Keratinocyte (primary cell): ENCODE results near the gene ANTKMT. TPM values are rescaled to one million over a fixed set of nuclear protein-coding genes. Genes with fewer than 3 reads are reported as not detected.

Experiments
- DNase-seq: peaks from one replicate; pipeline ENCODE4 v3.0.0-alpha.2; 2011; ENCODE audit warnings: low read depth, missing footprints, low spot score
- FAIRE-seq: peaks from 2 replicates; lab custom pipeline; 2011; peaks lifted over from hg19 to GRCh38; lab: Jason Lieb, UNC
- H2AFZ ChIP-seq: 2 replicates; pipeline ENCODE4 v1.6.0; 2012; ENCODE audit warnings: low read length, control low read depth, inconsistent platforms; ENCODE audit not compliant: control insufficient read depth
- H3K27ac ChIP-seq: 2 replicates; pipeline ENCODE4 v1.5.1; 2011; ENCODE audit warnings: low read length; ENCODE audit not compliant: control insufficient read depth, insufficient read depth
- H3K27me3 ChIP-seq: 3 replicates; pipeline ENCODE4 v1.6.0; 2011; ENCODE audit warnings: low read length; ENCODE audit not compliant: control insufficient read depth, insufficient read depth; ENCODE audit errors: extremely low read depth
- H3K36me3 ChIP-seq, 2 experiments: 2 replicates in 1 of 2; 3 replicates in 1 of 2; pipeline ENCODE4 v1.5.1; 2011; ENCODE audit warnings: low read length in 2 of 2, mild to moderate bottlenecking in 1 of 2; ENCODE audit not compliant: control insufficient read depth in 2 of 2, insufficient read depth in 2 of 2; ENCODE audit errors: extremely low read depth in 1 of 2
- H3K4me1 ChIP-seq: 3 replicates; pipeline ENCODE4 v1.5.1; 2011; ENCODE audit warnings: low read length; ENCODE audit not compliant: control insufficient read depth, insufficient read depth; ENCODE audit errors: extremely low read depth
- H3K4me2 ChIP-seq: 3 replicates; pipeline ENCODE4 v1.6.0; 2011; ENCODE audit warnings: low read depth, low read length; ENCODE audit not compliant: control insufficient read depth, insufficient read depth; ENCODE audit errors: extremely low read depth
- H3K4me3 ChIP-seq, 3 experiments: fragments of 200-600 bp in 1 of 3; sonication (generic) in 1 of 3; 2 replicates in 2 of 3; 3 replicates in 1 of 3; pipeline ENCODE4 v1.5.1; 2011 to 2016; ENCODE audit warnings: low read length in 3 of 3, mild to moderate bottlenecking in 3 of 3, control low read depth in 2 of 3, inconsistent platforms in 1 of 3, low read depth in 1 of 3, mixed read lengths in 1 of 3, mixed run types in 1 of 3, moderate library complexity in 1 of 3; ENCODE audit not compliant: control insufficient read depth in 2 of 3, insufficient read depth in 2 of 3; ENCODE audit errors: extremely low read depth in 1 of 3
- H3K79me2 ChIP-seq: 2 replicates; pipeline ENCODE4 v1.6.0; 2012; ENCODE audit warnings: low read length; ENCODE audit not compliant: control insufficient read depth, insufficient read depth
- H3K9ac ChIP-seq: 3 replicates; pipeline ENCODE4 v1.6.0; 2011; ENCODE audit warnings: low read length; ENCODE audit not compliant: control insufficient read depth, insufficient read depth; ENCODE audit errors: extremely low read depth
- H3K9me1 ChIP-seq: 3 replicates; pipeline ENCODE4 v1.6.0; 2011; ENCODE audit warnings: low read length; ENCODE audit not compliant: control insufficient read depth, insufficient read depth; ENCODE audit errors: extremely low read depth
- H3K9me3 ChIP-seq: 2 replicates; pipeline ENCODE4 v1.5.1; 2012; ENCODE audit warnings: low read depth, low read length; ENCODE audit not compliant: control insufficient read depth
- H4K20me1 ChIP-seq: 3 replicates; pipeline ENCODE4 v1.6.0; 2011; ENCODE audit warnings: low read length; ENCODE audit not compliant: control insufficient read depth, insufficient read depth; ENCODE audit errors: extremely low read depth
- EZH2 ChIP-seq: IDR thresholded peaks from one replicate; pipeline ENCODE4 v1.6.1; 2012; ENCODE audit warnings: inconsistent platforms, mild to moderate bottlenecking, low read length, moderate library complexity
- dilution Hi-C: fragments of 300-500 bp; cut with MboI; formaldehyde crosslinking; loops from one replicate; pipeline ENCODE4 v1.7.0; 2020; ENCODE audit warnings: low sequenced_read_pairs; ENCODE audit not compliant: extremely low pct_ligation_motif_present
- polyA minus RNA-seq, 3 experiments: library from RNA; depleted of rRNA, polyadenylated mRNA; stranded (reverse); fragments of >200 nt; gene quantifications; 1 replicate in 1 of 3; 2 replicates in 1 of 3; 3 replicates in 1 of 3; pipeline ENCODE4 v1.2.3, GENCODE V29; 2011
- polyA plus RNA-seq, 5 experiments: library from polyadenylated mRNA; depleted of rRNA in 3 of 5; stranded (reverse) in 3 of 5; stranded (forward) in 1 of 5; unstranded in 1 of 5; fragments of >200 nt; gene quantifications; 1 replicate in 1 of 5; 2 replicates in 3 of 5; 3 replicates in 1 of 5; pipeline versions ENCODE4 v1.2.1 to v1.2.3, GENCODE V29; 2011 to 2012; ENCODE audit warnings: missing spikeins in 2 of 5, low read depth in 1 of 5, low replicate concordance in 1 of 5
- TF ChIP-seq, protein P1 (sequence below), 3 experiments: IDR thresholded peaks in 1 of 3; conservative IDR thresholded peaks in 1 of 3; optimal IDR thresholded peaks in 1 of 3; 2 replicates in 2 of 3; 3 replicates in 1 of 3; pipeline versions ENCODE3 to v1.5.1; 2011; ENCODE audit warnings: low read length in 3 of 3, mild to moderate bottlenecking in 3 of 3, moderate library complexity in 2 of 3, control low read depth in 1 of 3, inconsistent platforms in 1 of 3; ENCODE audit not compliant: insufficient read depth in 2 of 3; ENCODE audit errors: extremely low read depth in 1 of 3

The ANTKMT gene, protein sequence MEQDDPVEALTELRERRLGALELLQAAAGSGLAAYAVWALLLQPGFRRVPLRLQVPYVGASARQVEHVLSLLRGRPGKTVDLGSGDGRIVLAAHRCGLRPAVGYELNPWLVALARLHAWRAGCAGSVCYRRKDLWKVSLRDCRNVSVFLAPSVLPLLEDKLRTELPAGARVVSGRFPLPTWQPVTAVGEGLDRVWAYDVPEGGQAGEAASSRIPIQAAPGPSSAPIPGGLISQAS
- polyA plus RNA-seq: 5.6 to 13.7 TPM (median 8.2 TPM) in 3 replicates
- polyA plus RNA-seq (2011; ENCODE audit: low read depth): 3.4 TPM
- 2.4 and 10.4 TPM in 2 replicates for polyA plus RNA-seq (2011; cell fraction: cytosol; rRNA removed)
- polyA plus RNA-seq (2011; cell fraction: nucleus; rRNA removed): 9.1 and 12.4 TPM in 2 replicates
- polyA plus RNA-seq (2012; ENCODE audit: low replicate concordance): 9.1 and 19.8 TPM in 2 replicates
- 0.64 to 1.3 TPM (median 1.0 TPM) in 3 replicates for polyA minus RNA-seq
- polyA minus RNA-seq (2011; cell fraction: cytosol; rRNA and poly(A)+ RNA removed): 13.8 TPM
- 2.6 and 4.3 TPM in 2 replicates for polyA minus RNA-seq (2011; cell fraction: nucleus; rRNA and poly(A)+ RNA removed)

DNA sequence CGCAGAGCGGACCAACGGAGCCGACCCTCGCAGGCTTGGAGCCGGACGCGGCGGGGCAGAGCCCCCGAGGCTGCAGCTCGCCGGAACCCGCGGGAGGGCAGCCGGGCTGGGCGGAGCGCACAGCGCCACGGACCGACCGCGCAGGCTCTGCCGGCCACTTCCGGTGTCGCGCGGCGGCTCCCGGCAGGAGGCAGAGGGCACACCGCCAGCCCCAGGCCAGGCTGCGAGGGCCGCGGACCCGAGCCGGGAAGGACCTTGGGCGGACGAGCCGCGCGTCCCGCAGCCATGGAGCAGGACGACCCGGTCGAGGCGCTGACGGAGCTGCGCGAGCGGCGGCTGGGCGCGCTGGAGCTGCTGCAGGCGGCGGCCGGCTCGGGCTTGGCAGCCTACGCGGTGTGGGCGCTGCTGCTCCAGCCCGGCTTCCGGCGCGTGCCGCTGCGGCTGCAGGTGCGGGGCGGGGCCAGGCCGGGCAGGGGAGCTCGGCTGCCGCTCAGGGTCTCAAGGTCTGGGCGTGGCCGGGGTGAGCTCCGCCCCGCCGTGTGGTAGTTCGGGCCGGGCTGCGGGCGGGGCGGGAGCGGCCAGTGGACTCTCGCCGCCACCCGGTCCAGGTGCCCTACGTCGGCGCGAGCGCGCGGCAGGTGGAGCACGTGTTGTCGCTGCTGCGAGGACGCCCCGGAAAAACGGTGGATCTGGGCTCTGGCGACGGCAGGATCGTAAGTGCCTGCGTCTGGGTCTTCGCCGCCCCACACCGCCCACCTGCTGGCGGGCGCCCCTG lies at the start of gene ANTKMT:
ANTKMT (plus strand) TSS at position 157 of the 775 bp plus-strand sequence; CDS start at position 286, 129 bp downstream.
- H3K36me3 ChIP-seq: peaks cover 0 to 1% of the 10 kb centered on the region in 2 experiments
- dilution Hi-C loops: no loop called here
- peak within 1 kb of the TSS; percentile 79 for H3K9ac ChIP-seq
- FAIRE-seq (no peak), DNase-seq (no peak)
- peaks cover 5% of the 10 kb centered on the region for H4K20me1 ChIP-seq
- H3K27me3 ChIP-seq: no peaks in the 10 kb centered on the region
- H3K9me1 ChIP-seq: peaks cover 2% of the 10 kb centered on the region
- H2AFZ ChIP-seq: peak within 1 kb of the TSS; percentile 73
- peaks cover 15% of the 10 kb centered on the region for H3K4me1 ChIP-seq
- peak within 1 kb of the TSS; percentile 66 for H3K27ac ChIP-seq
- TF ChIP-seq EZH2: no peak
- TF ChIP-seq, protein P1, sequence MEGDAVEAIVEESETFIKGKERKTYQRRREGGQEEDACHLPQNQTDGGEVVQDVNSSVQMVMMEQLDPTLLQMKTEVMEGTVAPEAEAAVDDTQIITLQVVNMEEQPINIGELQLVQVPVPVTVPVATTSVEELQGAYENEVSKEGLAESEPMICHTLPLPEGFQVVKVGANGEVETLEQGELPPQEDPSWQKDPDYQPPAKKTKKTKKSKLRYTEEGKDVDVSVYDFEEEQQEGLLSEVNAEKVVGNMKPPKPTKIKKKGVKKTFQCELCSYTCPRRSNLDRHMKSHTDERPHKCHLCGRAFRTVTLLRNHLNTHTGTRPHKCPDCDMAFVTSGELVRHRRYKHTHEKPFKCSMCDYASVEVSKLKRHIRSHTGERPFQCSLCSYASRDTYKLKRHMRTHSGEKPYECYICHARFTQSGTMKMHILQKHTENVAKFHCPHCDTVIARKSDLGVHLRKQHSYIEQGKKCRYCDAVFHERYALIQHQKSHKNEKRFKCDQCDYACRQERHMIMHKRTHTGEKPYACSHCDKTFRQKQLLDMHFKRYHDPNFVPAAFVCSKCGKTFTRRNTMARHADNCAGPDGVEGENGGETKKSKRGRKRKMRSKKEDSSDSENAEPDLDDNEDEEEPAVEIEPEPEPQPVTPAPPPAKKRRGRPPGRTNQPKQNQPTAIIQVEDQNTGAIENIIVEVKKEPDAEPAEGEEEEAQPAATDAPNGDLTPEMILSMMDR (optimal IDR thresholded peaks at IDR 0.05 in 1 of 3, IDR thresholded peaks at IDR 0.05 in 1 of 3, conservative IDR thresholded peaks at IDR 0.05 in 1 of 3; ENCODE audit: extremely low read depth in 1 of 3, insufficient read depth in 2 of 3, low read length in 3 of 3): no peak
- H3K4me3 ChIP-seq: peak within 1 kb of the TSS; percentile 60 to 83 (median 81)
- peak within 1 kb of the TSS; percentile 76 for H3K4me2 ChIP-seq
- peaks cover 7% of the 10 kb centered on the region for H3K79me2 ChIP-seq
- H3K9me3 ChIP-seq: no peaks in the 10 kb centered on the region

GRCh38 chr16:671353-672131 lies 49.4 kb upstream of the ANTKMT start:
- H3K36me3 ChIP-seq: peaks cover 18 to 33% of the 10 kb centered on the region in 2 experiments
- no peak overlapping the region for H3K9ac ChIP-seq
- no peak overlapping the region for H2AFZ ChIP-seq
- H3K27ac ChIP-seq: no peak overlapping the region
- TF ChIP-seq, protein P1 (optimal IDR thresholded peaks at IDR 0.05 in 1 of 3, IDR thresholded peaks at IDR 0.05 in 1 of 3, conservative IDR thresholded peaks at IDR 0.05 in 1 of 3; ENCODE audit: extremely low read depth in 1 of 3, insufficient read depth in 2 of 3, low read length in 3 of 3): no peak
- TF ChIP-seq EZH2: no peak
- no peaks in the 10 kb centered on the region for H3K9me3 ChIP-seq
- dilution Hi-C loops: no loop called here
- H3K79me2 ChIP-seq: peaks cover 28% of the 10 kb centered on the region
- H3K27me3 ChIP-seq: no peaks in the 10 kb centered on the region
- H3K4me3 ChIP-seq: no peak overlapping the region
- H3K9me1 ChIP-seq: no peaks in the 10 kb centered on the region
- no peak overlapping the region for H3K4me2 ChIP-seq
- no peak for DNase-seq
- H3K4me1 ChIP-seq: peaks cover 20% of the 10 kb centered on the region
- H4K20me1 ChIP-seq: no peaks in the 10 kb centered on the region
- FAIRE-seq: no peak
